Large intestine (tissue), 3 donors: Measurements from ENCODE around the gene GNG11. TPM values are rescaled to one million over a fixed set of nuclear protein-coding genes. Genes with fewer than 3 reads are reported as not detected.

ENCODE experiments used
- DNase-seq, 2 donors: peaks; one replicate each; pipeline versions ENCODE4 v3.0.0 to v3.0.0-alpha.2; 2013
- H3K27ac ChIP-seq: one replicate; pipeline ENCODE4 v1.5.1; 2013; ENCODE audit warnings: low read length
- H3K27me3 ChIP-seq: 2 replicates; pipeline ENCODE4 v1.6.1; 2013; ENCODE audit warnings: low read length; ENCODE audit not compliant: control insufficient read depth, insufficient read depth
- H3K36me3 ChIP-seq: 2 replicates; pipeline ENCODE4 v1.6.1; 2013; ENCODE audit warnings: low read length; ENCODE audit not compliant: control insufficient read depth, insufficient read depth
- H3K4me1 ChIP-seq: one replicate; pipeline ENCODE4 v1.6.1; 2013; ENCODE audit warnings: low read length; ENCODE audit not compliant: control insufficient read depth, insufficient read depth
- H3K4me3 ChIP-seq: one replicate; pipeline ENCODE4 v1.5.1; 2013; ENCODE audit warnings: low read length
- H3K9me3 ChIP-seq: one replicate; pipeline ENCODE4 v1.6.1; 2013; ENCODE audit warnings: mild to moderate bottlenecking, low read depth, low read length, moderate library complexity; ENCODE audit not compliant: control insufficient read depth
- WGBS: methylation state at CpG from one replicate; pipeline ENCODE4 v1.1.5; 2013; ENCODE audit warnings: low lambda C conversion rate; ENCODE audit not compliant: insufficient coverage; 5-methylcytosine and 5-hydroxymethylcytosine counted together
- polyA plus RNA-seq: library from polyadenylated mRNA; unstranded; fragments of 120-200 nt; gene quantifications from one replicate; pipeline ENCODE4 v1.2.1, GENCODE V29; 2013

The GNG11 gene
- polyA plus RNA-seq, 1 donor = 16.4 TPM

DNA sequence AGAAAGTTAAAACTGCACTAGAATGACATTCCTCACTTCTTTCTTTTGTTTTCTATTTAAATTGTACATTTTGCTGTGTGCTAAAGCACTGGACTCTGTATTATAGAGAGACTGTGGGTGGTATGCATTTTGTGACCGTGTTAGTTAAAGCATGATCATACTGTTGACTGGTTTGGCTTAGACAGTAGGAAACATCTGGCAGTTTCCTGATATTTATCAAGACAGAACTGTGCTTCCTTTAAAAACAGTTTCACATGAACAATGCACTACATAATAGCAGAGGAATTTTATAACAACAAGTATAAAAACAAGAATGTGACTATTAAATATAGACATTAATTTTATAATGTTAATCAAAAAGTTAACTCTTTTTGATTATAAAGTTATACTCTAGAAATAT, 23.1 kb downstream of the GNG11 start:
- H3K4me3 ChIP-seq = no peak overlapping the region
- H3K4me1 ChIP-seq = no peaks in the 10 kb centered on the region
- H3K36me3 ChIP-seq = no peaks in the 10 kb centered on the region
- no peaks in the 10 kb centered on the region for H3K27me3 ChIP-seq
- no peak for DNase-seq
- H3K27ac ChIP-seq = no peak overlapping the region
- WGBS = no CpG with 5 or more reads among the region's 1 CpG
- H3K9me3 ChIP-seq = no peaks in the 10 kb centered on the region

DNA sequence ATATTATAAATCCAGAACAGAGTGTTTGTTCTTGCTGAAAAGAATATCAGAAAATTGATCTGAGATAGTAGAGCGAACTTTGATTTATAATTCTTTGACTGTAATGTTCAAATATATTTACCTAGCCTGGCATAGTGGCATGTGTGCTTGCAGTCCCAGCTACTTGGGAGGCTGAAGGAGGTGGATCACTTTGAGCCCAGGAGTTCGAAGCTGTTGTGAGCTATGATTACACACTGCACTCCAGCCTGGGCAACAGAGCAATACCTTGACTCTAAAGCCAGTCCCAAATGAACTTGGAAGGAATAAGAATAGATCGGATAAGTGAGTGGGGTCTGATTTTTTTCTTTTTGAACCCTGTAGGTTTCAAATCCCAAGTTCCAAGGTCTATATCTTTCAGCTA, 23.5 kb downstream of the GNG11 start:
- Histone ChIP-seq H3K4me3 (no peak overlapping the region), H3K4me1 (no peaks in the 10 kb centered on the region), H3K27me3 (no peaks in the 10 kb centered on the region), H3K9me3 (no peaks in the 10 kb centered on the region), H3K27ac (no peak overlapping the region), H3K36me3 (no peaks in the 10 kb centered on the region)
- no peak for DNase-seq
- no CpG with 5 or more reads among the region's 3 CpGs for WGBS

DNA sequence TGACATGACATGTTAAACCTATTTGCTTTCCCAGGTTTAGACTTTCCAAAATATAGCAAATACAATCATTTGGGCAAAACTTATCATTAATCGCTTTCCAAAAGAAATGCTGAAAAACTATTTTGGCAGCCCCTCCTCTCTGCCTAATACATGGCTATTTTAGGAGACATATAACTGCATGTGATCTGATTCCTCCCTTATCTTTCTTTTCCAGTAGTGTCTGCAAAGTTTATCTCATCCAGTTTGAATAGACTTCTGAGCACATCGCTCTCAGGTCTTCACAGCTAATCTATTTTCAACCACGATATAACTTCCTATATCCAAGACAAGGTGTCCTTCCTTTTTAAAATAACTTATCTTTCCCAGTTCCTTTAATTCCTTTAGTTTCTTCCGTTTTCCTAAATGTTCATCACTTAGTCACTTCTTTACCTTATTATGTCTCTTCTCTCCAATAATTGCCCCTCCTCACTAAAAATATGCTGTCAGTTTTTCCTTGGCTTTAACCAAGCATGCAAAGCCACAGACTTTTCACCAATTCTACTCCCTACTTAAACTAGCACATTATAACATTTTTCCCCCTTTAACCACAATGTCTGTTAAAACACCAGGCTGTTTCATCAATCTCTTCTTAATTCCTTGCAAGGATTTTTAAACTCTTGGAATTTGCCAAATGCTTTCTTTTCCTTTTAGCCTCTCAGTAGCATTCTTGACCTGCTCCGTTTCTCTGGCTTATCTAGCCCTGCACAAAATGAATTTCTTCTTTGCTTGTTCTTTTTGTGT, 24.4 kb downstream of the GNG11 start:
- Histone ChIP-seq H3K27me3 (no peaks in the 10 kb centered on the region), H3K27ac (no peak overlapping the region), H3K4me3 (no peak overlapping the region), H3K36me3 (no peaks in the 10 kb centered on the region), H3K4me1 (no peaks in the 10 kb centered on the region), H3K9me3 (no peaks in the 10 kb centered on the region)
- no peak for DNase-seq
- WGBS = 90% methylated on average over 5 of the region's 5 CpGs

DNA sequence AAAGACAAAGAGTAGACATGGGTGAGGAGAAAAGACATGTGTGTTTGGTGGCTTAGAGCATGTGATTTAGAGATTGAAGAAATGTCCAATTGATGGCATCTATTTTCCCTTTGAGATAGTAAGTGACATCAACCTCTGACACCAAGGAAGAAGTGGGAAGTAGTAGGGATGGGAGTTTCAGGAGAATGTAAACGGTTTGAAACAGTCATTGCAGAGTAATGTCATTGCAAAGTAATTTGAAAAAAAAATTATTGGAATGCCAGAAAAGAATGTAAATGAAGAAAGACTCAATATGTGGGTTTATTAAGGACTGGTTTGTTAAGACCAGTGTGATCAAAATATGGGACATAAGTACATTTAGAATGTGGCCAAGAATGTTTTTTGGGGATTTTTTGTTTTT, 26.6 kb downstream of the GNG11 start:
- Histone ChIP-seq H3K27ac (no peak overlapping the region), H3K4me3 (no peak overlapping the region), H3K9me3 (no peaks in the 10 kb centered on the region), H3K36me3 (no peaks in the 10 kb centered on the region), H3K27me3 (no peaks in the 10 kb centered on the region), H3K4me1 (no peaks in the 10 kb centered on the region)
- WGBS = no CpG with 5 or more reads among the region's 1 CpG
- no peak for DNase-seq

DNA sequence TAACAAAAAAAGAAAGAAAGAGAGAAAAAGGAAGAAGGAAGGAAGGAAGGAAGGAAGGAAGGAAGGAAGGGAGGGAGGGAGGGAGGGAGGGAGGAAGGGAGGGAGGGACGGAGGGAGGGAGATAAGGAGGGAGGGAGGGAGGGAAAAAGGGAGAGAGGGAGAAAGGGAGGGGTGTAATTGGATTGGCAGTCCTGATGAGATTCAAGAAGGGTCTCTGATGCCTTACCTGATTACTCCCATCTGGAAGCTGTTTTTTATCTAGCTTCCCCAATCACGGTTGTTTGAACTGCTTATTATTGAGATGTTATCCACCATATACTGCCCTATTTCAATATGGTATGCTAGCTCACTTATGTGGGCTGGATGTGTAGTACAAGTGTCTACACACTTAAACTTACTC, 27.3 kb downstream of the GNG11 start:
- WGBS = no CpG with 5 or more reads among the region's 2 CpGs
- no peak for DNase-seq
- H3K4me1 ChIP-seq = no peaks in the 10 kb centered on the region

DNA sequence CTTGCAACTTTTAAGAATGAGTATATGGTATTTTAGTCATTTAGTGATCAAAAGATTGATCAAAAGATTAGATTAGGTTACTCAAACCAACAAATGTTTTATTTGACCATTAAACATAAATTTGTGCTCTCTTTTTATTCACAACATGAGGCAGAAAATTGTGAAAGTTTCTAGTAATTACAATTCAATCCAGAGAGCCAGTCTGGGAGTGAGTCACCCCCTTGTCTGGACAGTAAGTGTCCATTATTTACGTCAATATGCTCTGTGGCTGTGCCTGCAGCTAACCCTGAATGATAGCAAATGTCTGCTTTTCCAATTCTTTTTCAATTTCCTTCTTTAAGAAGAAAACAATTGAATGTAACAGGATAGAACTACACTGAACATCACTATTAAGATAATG, 27.9 kb downstream of the GNG11 start:
- WGBS = 100% methylated on average over 1 of the region's 1 CpG
- no peak overlapping the region for H3K4me3 ChIP-seq
- no peaks in the 10 kb centered on the region for H3K27me3 ChIP-seq
- H3K36me3 ChIP-seq = no peaks in the 10 kb centered on the region
- no peak overlapping the region for H3K27ac ChIP-seq
- no peaks in the 10 kb centered on the region for H3K4me1 ChIP-seq
- DNase-seq = no peak
- H3K9me3 ChIP-seq = no peaks in the 10 kb centered on the region

More for the DNA sequence above, 27.3 kb downstream of the GNG11 start:
- Histone ChIP-seq H3K36me3 (no peaks in the 10 kb centered on the region), H3K27me3 (no peaks in the 10 kb centered on the region), H3K9me3 (no peaks in the 10 kb centered on the region), H3K27ac (no peak overlapping the region), H3K4me3 (no peak overlapping the region)

DNA sequence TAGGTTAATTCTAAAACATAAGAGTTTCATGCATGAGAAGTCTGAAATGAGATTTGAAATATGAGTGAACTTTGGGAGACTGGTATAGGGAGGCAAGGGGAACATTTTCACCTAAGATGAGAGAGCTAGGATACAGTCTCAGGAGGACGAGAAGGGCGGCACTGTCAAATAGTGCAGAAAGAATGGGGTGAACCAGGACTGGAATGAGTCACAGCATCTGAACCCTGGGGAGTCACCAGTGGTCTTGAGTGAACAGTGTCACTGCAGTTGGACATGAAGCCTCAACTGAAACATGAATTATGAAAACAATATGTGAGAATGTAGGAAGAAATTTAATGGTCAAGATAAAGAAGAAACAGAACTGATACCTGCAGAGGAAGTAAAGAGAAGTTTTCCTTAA, 33.8 kb downstream of the GNG11 start:
- Histone ChIP-seq H3K36me3 (no peaks in the 10 kb centered on the region), H3K27ac (no peak overlapping the region), H3K4me3 (no peak overlapping the region), H3K9me3 (no peaks in the 10 kb centered on the region), H3K27me3 (no peaks in the 10 kb centered on the region), H3K4me1 (no peaks in the 10 kb centered on the region)
- WGBS = no CpG with 5 or more reads among the region's 2 CpGs
- DNase-seq = no peak

DNA sequence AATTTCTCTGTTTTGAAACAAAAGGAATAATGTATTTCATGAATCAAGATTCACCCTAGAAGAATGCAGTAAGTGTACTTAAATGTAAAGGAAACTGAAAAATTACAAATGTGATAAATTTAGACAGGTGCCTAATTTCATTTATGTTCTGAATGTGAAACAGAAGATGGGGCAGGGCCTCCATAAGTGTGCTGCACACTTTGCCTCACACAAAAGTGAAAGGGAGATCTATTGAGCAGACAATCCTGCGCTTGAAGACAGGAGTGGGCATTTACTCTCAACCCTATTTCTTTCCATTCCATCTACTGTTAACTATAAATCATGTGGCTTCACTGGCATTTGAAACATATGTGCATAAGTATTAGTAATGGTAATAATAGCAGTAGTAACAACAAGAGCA, 36.2 kb downstream of the GNG11 start:
- Histone ChIP-seq H3K36me3 (no peaks in the 10 kb centered on the region), H3K27ac (no peak overlapping the region), H3K4me3 (no peak overlapping the region), H3K9me3 (no peaks in the 10 kb centered on the region), H3K4me1 (no peaks in the 10 kb centered on the region), H3K27me3 (no peaks in the 10 kb centered on the region)
- DNase-seq = no peak
- WGBS = no CpG with 5 or more reads among the region's 1 CpG

DNA sequence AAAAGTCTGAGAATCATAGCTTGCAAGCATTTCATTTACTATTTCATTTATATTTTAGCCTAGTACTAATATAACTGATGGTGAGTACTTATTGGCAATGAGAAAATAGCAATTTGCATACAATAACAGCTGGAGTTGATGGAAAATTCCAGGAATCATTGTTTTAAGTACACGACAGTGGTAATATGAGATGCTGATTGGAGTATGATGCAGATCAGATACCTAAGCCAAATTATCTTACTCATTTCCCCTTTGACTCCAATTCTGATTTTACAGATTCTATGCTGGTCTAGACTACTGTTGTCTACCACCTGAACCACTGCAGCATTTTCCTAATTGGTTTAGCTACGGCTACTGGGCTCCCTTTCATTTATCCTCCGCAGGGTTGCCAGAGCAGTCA, 36.7 kb downstream of the GNG11 start:
- H3K4me3 ChIP-seq = no peak overlapping the region
- no peak overlapping the region for H3K27ac ChIP-seq
- no peaks in the 10 kb centered on the region for H3K27me3 ChIP-seq
- 80% methylated on average over 1 of the region's 3 CpGs for WGBS
- no peaks in the 10 kb centered on the region for H3K4me1 ChIP-seq
- no peak for DNase-seq
- H3K9me3 ChIP-seq = no peaks in the 10 kb centered on the region
- H3K36me3 ChIP-seq = no peaks in the 10 kb centered on the region

DNA sequence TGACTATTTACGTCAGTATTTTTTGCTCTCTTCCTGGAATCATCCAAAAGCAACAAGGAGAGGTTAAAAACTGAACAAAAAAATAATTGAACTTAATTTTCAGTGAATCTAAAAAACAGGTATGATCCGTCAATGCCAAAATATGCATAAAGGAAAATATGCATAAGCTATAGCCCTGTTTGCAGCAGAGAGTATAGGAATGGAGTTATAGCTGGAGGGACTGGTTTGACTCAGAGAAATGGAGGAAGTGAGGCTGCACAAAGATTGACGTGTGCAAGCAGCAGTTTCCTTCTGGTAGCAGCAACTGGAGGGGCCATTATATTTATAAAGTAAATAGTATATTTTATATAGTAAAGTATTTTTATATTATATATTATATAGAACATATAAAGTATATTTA, 37.1 kb downstream of the GNG11 start:
- H3K36me3 ChIP-seq = no peaks in the 10 kb centered on the region
- 97% methylated on average over 3 of the region's 3 CpGs for WGBS
- DNase-seq = no peak
- H3K27ac ChIP-seq = no peak overlapping the region
- no peaks in the 10 kb centered on the region for H3K27me3 ChIP-seq
- H3K4me1 ChIP-seq = no peaks in the 10 kb centered on the region
- H3K4me3 ChIP-seq = no peak overlapping the region
- H3K9me3 ChIP-seq = no peaks in the 10 kb centered on the region

DNA sequence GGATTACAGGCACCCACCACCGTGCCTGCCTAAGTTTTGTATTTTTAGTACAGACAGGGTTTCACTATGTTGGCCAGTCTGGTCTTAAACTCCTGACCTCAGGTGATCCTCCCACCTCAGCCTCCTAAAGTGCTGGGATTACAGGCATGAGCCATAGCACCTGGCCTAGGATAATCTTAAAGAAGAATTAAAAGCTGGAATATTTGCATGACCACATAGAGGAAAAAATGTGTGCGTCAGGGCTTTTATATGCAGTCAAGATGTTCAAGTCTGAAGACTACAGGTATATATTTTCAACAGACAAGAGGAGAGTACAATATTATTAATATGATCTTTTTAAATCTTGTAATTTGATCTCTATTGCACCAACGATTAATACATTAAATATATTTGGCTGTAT, 39.5 kb downstream of the GNG11 start:
- 100% methylated on average over 1 of the region's 3 CpGs for WGBS
- no peak overlapping the region for H3K27ac ChIP-seq
- no peaks in the 10 kb centered on the region for H3K4me1 ChIP-seq
- no peaks in the 10 kb centered on the region for H3K36me3 ChIP-seq
- no peak for DNase-seq
- H3K4me3 ChIP-seq = no peak overlapping the region
- H3K9me3 ChIP-seq = no peaks in the 10 kb centered on the region
- no peaks in the 10 kb centered on the region for H3K27me3 ChIP-seq
